ENCODE results near the gene PDLIM1.

DNA sequence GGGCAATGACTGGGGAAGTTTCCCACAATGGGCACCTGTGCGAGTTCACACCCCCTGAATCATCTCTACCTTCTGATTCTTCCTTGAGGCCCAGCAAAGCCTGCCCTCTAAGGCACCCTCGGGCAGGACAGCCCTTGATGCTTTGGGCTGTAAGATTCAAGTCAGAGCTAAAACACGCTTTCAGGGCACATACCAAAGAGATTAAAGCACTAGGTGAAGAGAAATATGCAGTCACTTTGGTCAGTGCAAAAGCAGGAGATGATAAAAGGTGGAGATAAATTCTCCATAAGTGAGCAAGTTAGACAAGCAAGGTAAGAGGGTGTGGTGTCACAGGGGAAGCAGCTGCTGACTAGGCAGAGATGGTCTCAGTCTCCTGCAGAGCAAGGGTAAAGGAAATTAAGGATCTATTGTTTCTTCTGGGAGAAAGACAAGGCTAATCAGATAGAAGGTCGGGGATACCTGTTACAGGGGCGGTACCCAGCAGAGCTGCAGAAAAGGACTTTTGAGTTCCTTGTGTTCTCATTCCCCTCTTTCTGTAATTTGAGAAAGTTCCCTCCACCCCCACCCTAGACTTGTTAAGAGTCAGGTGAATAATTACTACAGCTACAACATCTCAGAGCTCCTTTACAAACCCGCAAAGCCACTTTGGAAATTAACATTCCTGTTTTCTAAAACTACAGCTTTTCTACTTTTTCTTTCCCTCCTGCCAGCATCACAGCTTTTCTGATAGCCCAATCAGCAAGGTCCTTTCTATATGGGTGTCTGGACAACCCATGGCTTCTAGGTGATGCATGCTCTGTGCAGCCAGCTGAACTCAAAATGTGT is 26.4 kb downstream of the PDLIM1 start:
- TF ChIP-seq CTCF (IDR thresholded peaks at IDR 0.05) (no peak), EP300 (IDR thresholded peaks at IDR 0.05) (no peak), POLR2A (IDR thresholded peaks at IDR 0.05) (no peak)

Measured in ovary (tissue), 3 donors.